Measurements from ENCODE around the gene RAB41. TPM values are rescaled to one million over a fixed set of nuclear protein-coding genes. Genes with fewer than 3 reads are reported as not detected.

RAB41 gene
- total RNA-seq, 1 donor from 2014 or later = not detected

DNA sequence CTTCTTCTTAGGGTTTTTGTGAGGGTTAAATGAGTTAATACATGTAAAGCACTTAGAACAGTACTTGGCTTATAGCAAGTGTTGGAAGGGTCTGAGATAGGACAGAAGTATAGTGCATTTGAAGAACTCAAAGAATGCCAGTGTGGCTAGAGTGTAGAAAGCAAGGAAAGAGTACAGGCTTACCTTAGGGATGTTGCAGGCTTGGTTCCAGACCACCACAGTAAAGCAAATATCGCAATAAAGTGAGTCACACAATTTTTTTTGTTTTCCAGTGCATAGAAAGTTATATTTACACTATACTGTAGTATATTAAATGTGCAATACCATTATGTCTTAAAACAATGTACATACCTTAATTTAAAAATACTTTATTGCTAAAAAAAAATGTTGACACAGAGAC is 49.2 kb downstream of the RAB41 start:
- H3K4me1 Mint-ChIP-seq (ENCODE audit: unreplicated experiment) = no peaks in the 10 kb centered on the region

GRCh38 chrX:70332600-70332999 is 50.6 kb downstream of the RAB41 start:
- H3K36me3 Mint-ChIP-seq = no peaks in the 10 kb centered on the region
- no peak overlapping the region for H3K4me3 Mint-ChIP-seq
- H3K27me3 Mint-ChIP-seq = no peaks in the 10 kb centered on the region
- TF ChIP-seq CTCF (conservative IDR thresholded peaks at IDR 0.05) = peak; percentile 49
- no peak overlapping the region for H3K27ac Mint-ChIP-seq
- H3K4me1 Mint-ChIP-seq (ENCODE audit: unreplicated experiment) = no peaks in the 10 kb centered on the region
- DNase-seq (ENCODE audit: extremely low spot score, unreplicated experiment) = no peak
- no peaks in the 10 kb centered on the region for H3K9me3 Mint-ChIP-seq

More for the DNA sequence above, 49.2 kb downstream of the RAB41 start:
- H3K4me3 Mint-ChIP-seq = no peak overlapping the region
- no peaks in the 10 kb centered on the region for H3K9me3 Mint-ChIP-seq
- DNase-seq (ENCODE audit: extremely low spot score, unreplicated experiment) = no peak
- no peaks in the 10 kb centered on the region for H3K36me3 Mint-ChIP-seq
- H3K27ac Mint-ChIP-seq = no peak overlapping the region
- H3K27me3 Mint-ChIP-seq = no peaks in the 10 kb centered on the region
- no peak for TF ChIP-seq CTCF (conservative IDR thresholded peaks at IDR 0.05)

Other genes with a start within 250 kb of the RAB41 start
- not detected in 2 replicates for gene AWAT2, start 232.2 kb upstream of the RAB41 start, total RNA-seq (ENCODE audit: low replicate concordance)
- gene OTUD6A, start 219.7 kb upstream of the RAB41 start, total RNA-seq (ENCODE audit: low replicate concordance) = not detected in 2 replicates
- gene IGBP1, start 148.7 kb upstream of the RAB41 start, total RNA-seq (ENCODE audit: low replicate concordance) = 60.3 and 60.4 TPM in 2 replicates
- not detected in 2 replicates for gene DGAT2L6, start 104.7 kb upstream of the RAB41 start, total RNA-seq (ENCODE audit: low replicate concordance)
- gene AWAT1, start 47.5 kb upstream of the RAB41 start, total RNA-seq (ENCODE audit: low replicate concordance) = not detected in 2 replicates
- gene P2RY4, start 22.0 kb upstream of the RAB41 start, total RNA-seq (ENCODE audit: low replicate concordance) = not detected in 2 replicates
- not detected in 2 replicates for gene ARR3, start 13.8 kb upstream of the RAB41 start, total RNA-seq (ENCODE audit: low replicate concordance)
- gene PDZD11, start 7.8 kb downstream of the RAB41 start, total RNA-seq (ENCODE audit: low replicate concordance) = 41.5 and 44.0 TPM in 2 replicates
- gene KIF4A, start 7.9 kb downstream of the RAB41 start, total RNA-seq (ENCODE audit: low replicate concordance) = 8.6 and 29.8 TPM in 2 replicates
- gene GDPD2, start 141.1 kb downstream of the RAB41 start, total RNA-seq (ENCODE audit: low replicate concordance) = 2.0 and 4.0 TPM in 2 replicates
- gene DLG3, start 162.7 kb downstream of the RAB41 start, total RNA-seq (ENCODE audit: low replicate concordance) = 41.8 and 44.9 TPM in 2 replicates